ENCODE results near the gene VPS16.

The VPS16 gene

GRCh38 chr20:2799688-2800520 lies 40.6 kb upstream of the VPS16 start:
- intact Hi-C loops (cut with DNase I; ENCODE audit: low total_unique reads), result no loop called here
- no peak for DNase-seq
- H3K27me3 ChIP-seq, result peaks cover 0 to 97% of the 10 kb centered on the region in 2 donors
- H3K4me3 ChIP-seq, result peak overlapping the region in 1 of 2 donors; percentile 27
- no peaks in the 10 kb centered on the region for H3K9me3 ChIP-seq
- TF ChIP-seq CTCF (IDR thresholded peaks at IDR 0.05), result no peak
- H3K27ac ChIP-seq, result no peak overlapping the region
- peaks cover 0 to 19% (median 13%) of the 10 kb centered on the region in 4 donors for H3K4me1 ChIP-seq
- H3K36me3 ChIP-seq, result no peaks in the 10 kb centered on the region

- peaks cover 0 to 100% of the 10 kb centered on the region in 2 donors for H3K27me3 ChIP-seq
- no peaks in the 10 kb centered on the region for H3K36me3 ChIP-seq
- H3K27ac ChIP-seq, result no peak within 1 kb of the TSS
- no peak for TF ChIP-seq CTCF (IDR thresholded peaks at IDR 0.05)
- DNase-seq, result no peak
- peak within 1 kb of the TSS in 1 of 2 donors; percentile 27 for H3K4me3 ChIP-seq
- H3K9me3 ChIP-seq, result no peaks in the 10 kb centered on the region
- H3K4me1 ChIP-seq, result peaks cover 0 to 23% (median 18%) of the 10 kb centered on the region in 4 donors
- intact Hi-C loops (cut with DNase I; ENCODE audit: low total_unique reads), result no loop called here
These were observed 39.8 kb upstream of the VPS16 start, which contains the start of gene CPXM1 for GRCh38 chr20:2800521-2801285. CPXM1 (minus strand) TSS chr20:2800627; CDS start chr20:2800572, 55 bp downstream.

GRCh38 chr20:2801286-2801728 lies 39.2 kb upstream of the VPS16 start:
- no peak for TF ChIP-seq CTCF (IDR thresholded peaks at IDR 0.05)
- peaks cover 0 to 23% (median 18%) of the 10 kb centered on the region in 4 donors for H3K4me1 ChIP-seq
- H3K36me3 ChIP-seq, result no peaks in the 10 kb centered on the region
- no peak overlapping the region for H3K4me3 ChIP-seq
- H3K27ac ChIP-seq, result no peak overlapping the region
- H3K27me3 ChIP-seq, result peaks cover 0 to 100% of the 10 kb centered on the region in 2 donors
- no peak for DNase-seq
- no peaks in the 10 kb centered on the region for H3K9me3 ChIP-seq
- intact Hi-C loops (cut with DNase I; ENCODE audit: low total_unique reads), result no loop called here

- peaks cover 0 to 21% (median 16%) of the 10 kb centered on the region in 4 donors for H3K4me1 ChIP-seq
- no peak for DNase-seq
- H3K4me3 ChIP-seq, result no peak overlapping the region
- H3K9me3 ChIP-seq, result no peaks in the 10 kb centered on the region
- TF ChIP-seq CTCF (IDR thresholded peaks at IDR 0.05), result no peak
- H3K27me3 ChIP-seq, result peaks cover 0 to 94% of the 10 kb centered on the region in 2 donors
- H3K36me3 ChIP-seq, result no peaks in the 10 kb centered on the region
- no peak overlapping the region for H3K27ac ChIP-seq
- intact Hi-C loops (cut with DNase I; ENCODE audit: low total_unique reads), result no loop called here
These were observed 36.3 kb upstream of the VPS16 start for GRCh38 chr20:2804041-2804828.
